Right lobe of liver (tissue), 6 donors: ENCODE results near the gene CD69. TPM values are rescaled to one million over a fixed set of nuclear protein-coding genes. Genes with fewer than 3 reads are reported as not detected.

Experiments used
- ATAC-seq, 4 donors: fragments of 200-7000 bp; cut with Tn5 transposase; one replicate each; pipeline ENCODE4 v1.9.1; 2020; ENCODE audit warnings: mild to moderate bottlenecking in 4 of 4, moderate library complexity in 4 of 4
- DNase-seq, 3 donors: peaks; one replicate each; pipeline ENCODE4 v3.0.0-alpha.2; 2020
- H3K27ac ChIP-seq, 3 donors: fragments of 200-600 bp; one replicate each; pipeline ENCODE4 v1.8.0; 2022
- H3K27me3 ChIP-seq, 2 donors: fragments of 200-600 bp; one replicate each; pipeline ENCODE4 v1.8.0; 2022
- H3K36me3 ChIP-seq, 4 donors: fragments of 200-600 bp; sonication (generic) in 1 of 4; one replicate each; pipeline versions ENCODE4 v1.5.1 to v1.8.0; 2017 to 2022; ENCODE audit warnings: control low read depth in 1 of 4
- H3K4me1 ChIP-seq, 4 donors: fragments of 200-600 bp; sonication (generic) in 1 of 4; one replicate each; pipeline versions ENCODE4 v1.5.1 to v1.8.0; 2017 to 2022; ENCODE audit warnings: control low read depth in 1 of 4
- H3K4me3 ChIP-seq, 3 donors: fragments of 200-600 bp; one replicate each; pipeline ENCODE4 v1.8.0; 2022
- H3K9me3 ChIP-seq, 4 donors: fragments of 200-600 bp; sonication (generic) in 1 of 4; one replicate each; pipeline versions ENCODE4 v1.5.1 to v1.8.0; 2017 to 2022; ENCODE audit warnings: control low read depth in 1 of 4
- CTCF ChIP-seq, 4 donors: fragments of 200-600 bp in 3 of 4; fragments of 450-650 bp in 1 of 4; IDR thresholded peaks; one replicate each; pipeline versions ENCODE4 v1.5.1 to v1.8.0; 2016 to 2022; ENCODE audit warnings: antibody characterized with exemption in 4 of 4, mild to moderate bottlenecking in 2 of 4
- POLR2A ChIP-seq: fragments of 450-650 bp; IDR thresholded peaks from one replicate; pipeline ENCODE4 v1.6.1; 2017; ENCODE audit warnings: antibody characterized with exemption, mild to moderate bottlenecking
- WGBS: methylation state at CpG from one replicate; pipeline ENCODE4 v1.1.6; 2018; ENCODE audit warnings: low coverage, low lambda C conversion rate; ENCODE audit not compliant: insufficient coverage; ENCODE audit errors: missing lambda C conversion rate; 5-methylcytosine and 5-hydroxymethylcytosine counted together
- intact Hi-C, 2 donors: fragments of 100-400 bp; cut with DNase I; formaldehyde crosslinking; loops; one replicate each; pipeline versions ENCODE4 v1.11.2 to v1.14.1; 2022
- total RNA-seq, 6 experiments: library from RNA; depleted of rRNA in 2 of 6; stranded (reverse); fragments of >200 nt in 2 of 6; fragmentation: NEBNext Ultra II Directional in 3 of 6; extraction: Animal tissue kit (Norgen Biotek cat#: 25700) in 3 of 6; gene quantifications; one replicate each; pipeline versions ENCODE4 v1.1.0 to v1.2.4, GENCODE V29; 2016 to 2023
- donor health status: DM: no; HTN: yes; CAD: no.
- donor health status: DM: no; HTN: no; CAD: no.
- donor health status: DM: no; HTN: no; CAD: no.
- donor health status: DM: no; HTN: yes; CAD: no.
- donor health status: DM: no; HTN: yes; CAD: no.

Gene CD69
- total RNA-seq, 6 experiments from 2014 or later = 0.26 to 2.3 (median 1.0) TPM

GRCh38 chr12:9731393-9731792 lies 29.3 kb downstream of the CD69 start:
- 63% methylated on average over 6 of the region's 6 CpGs for WGBS
- TF ChIP-seq CTCF (IDR thresholded peaks at IDR 0.05) (no peak), POLR2A (no peak)
- no peaks in the 10 kb centered on the region for H3K27me3 ChIP-seq
- intact Hi-C loops = no loop called here
- no peak for DNase-seq
- ATAC-seq = no peak
- no peaks in the 10 kb centered on the region for H3K4me1 ChIP-seq
- H3K4me3 ChIP-seq = no peak overlapping the region
- no peaks in the 10 kb centered on the region for H3K9me3 ChIP-seq
- H3K27ac ChIP-seq = no peak overlapping the region
- H3K36me3 ChIP-seq = no peaks in the 10 kb centered on the region

DNA sequence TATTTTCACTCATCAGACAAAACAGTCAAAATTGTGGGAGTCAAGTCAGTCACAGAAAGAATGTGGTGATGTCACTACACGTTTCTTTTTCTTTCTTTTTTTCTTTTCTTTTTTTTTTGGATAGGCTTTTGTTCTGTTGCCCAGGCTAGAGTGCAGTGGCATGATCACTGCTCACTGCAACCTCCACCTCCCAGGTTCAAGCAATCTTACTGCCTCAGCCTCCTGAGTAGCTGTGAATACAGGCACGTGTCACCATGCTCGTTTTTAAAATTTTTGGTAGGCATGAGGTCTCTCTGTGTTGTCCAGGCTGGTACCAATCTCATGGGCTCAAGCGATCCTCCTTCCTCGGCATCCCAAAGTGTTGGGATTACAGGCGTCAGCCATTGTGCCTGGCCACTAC lies 30.1 kb downstream of the CD69 start:
- no peak for TF ChIP-seq POLR2A
- no peak for TF ChIP-seq CTCF (IDR thresholded peaks at IDR 0.05)
- Histone ChIP-seq H3K4me3 (no peak overlapping the region), H3K36me3 (no peaks in the 10 kb centered on the region), H3K27ac (peak overlapping the region in 1 of 3 donors; percentile 4), H3K9me3 (no peaks in the 10 kb centered on the region), H3K4me1 (no peaks in the 10 kb centered on the region), H3K27me3 (no peaks in the 10 kb centered on the region)
- WGBS = 57% methylated on average over 6 of the region's 6 CpGs
- DNase-seq (no peak), ATAC-seq (no peak)
- intact Hi-C loops = no loop called here

GRCh38 chr12:9730011-9730410 lies 30.7 kb downstream of the CD69 start:
- Histone ChIP-seq H3K4me3 (no peak overlapping the region), H3K4me1 (no peaks in the 10 kb centered on the region), H3K27me3 (no peaks in the 10 kb centered on the region), H3K27ac (no peak overlapping the region), H3K36me3 (no peaks in the 10 kb centered on the region), H3K9me3 (no peaks in the 10 kb centered on the region)
- ATAC-seq (no peak), DNase-seq (no peak)
- TF ChIP-seq CTCF (IDR thresholded peaks at IDR 0.05) (no peak), POLR2A (no peak)
- intact Hi-C loops = no loop called here
- WGBS = 53% methylated on average over 3 of the region's 3 CpGs

DNA sequence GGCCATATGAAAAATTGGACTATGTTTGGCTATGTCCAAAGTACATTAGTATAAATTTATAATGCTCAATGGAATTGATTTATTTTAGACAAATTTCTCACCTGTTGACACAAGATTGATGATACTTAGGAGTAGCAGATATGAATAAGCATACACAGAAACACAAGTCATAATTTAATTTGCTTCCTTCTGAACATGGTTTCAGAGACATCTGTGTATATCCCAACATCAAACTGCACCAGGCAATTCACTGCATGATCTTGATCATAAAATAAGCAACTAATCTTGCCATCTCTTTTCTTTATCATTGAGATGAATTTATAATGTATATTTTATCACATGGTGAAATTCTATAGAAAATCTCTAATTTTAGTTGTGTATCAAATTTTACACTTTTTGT lies 31.6 kb downstream of the CD69 start:
- no peak overlapping the region for H3K4me3 ChIP-seq
- no peaks in the 10 kb centered on the region for H3K9me3 ChIP-seq
- H3K4me1 ChIP-seq = no peaks in the 10 kb centered on the region
- no peak overlapping the region for H3K27ac ChIP-seq
- H3K36me3 ChIP-seq = no peaks in the 10 kb centered on the region
- no peak for DNase-seq
- H3K27me3 ChIP-seq = no peaks in the 10 kb centered on the region
- intact Hi-C loops = no loop called here
- no peak for TF ChIP-seq POLR2A
- no peak for ATAC-seq

DNA sequence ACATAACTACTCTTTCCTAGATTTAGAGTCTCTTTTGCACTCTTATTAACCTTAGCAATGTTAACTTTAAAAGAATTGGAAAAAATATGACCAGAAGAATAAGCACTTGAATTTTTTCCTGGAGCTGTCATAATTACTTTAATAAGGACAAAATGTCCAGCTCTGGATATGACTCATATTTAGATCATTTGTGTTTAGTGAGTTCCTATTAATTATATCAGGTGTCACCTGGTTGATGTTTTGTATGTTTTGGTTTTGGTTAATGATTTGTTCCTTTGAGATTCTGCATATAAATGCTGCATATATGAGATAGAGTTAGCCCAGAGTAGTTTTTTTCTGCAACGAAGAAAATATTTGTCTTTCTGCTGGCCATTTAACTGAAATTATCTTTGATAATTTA lies 32.9 kb downstream of the CD69 start:
- TF ChIP-seq CTCF (IDR thresholded peaks at IDR 0.05) = no peak
- TF ChIP-seq POLR2A = no peak
- whole genome bisulfite sequencing = 50% methylated on average over 1 of the region's 1 CpG
- no peaks in the 10 kb centered on the region for H3K36me3 ChIP-seq
- no peaks in the 10 kb centered on the region for H3K27me3 ChIP-seq
- no peaks in the 10 kb centered on the region for H3K9me3 ChIP-seq
- no peaks in the 10 kb centered on the region for H3K4me1 ChIP-seq
- DNase-seq (no peak), ATAC-seq (no peak)
- intact Hi-C loops = no loop called here
- H3K4me3 ChIP-seq = no peak overlapping the region
- no peak overlapping the region for H3K27ac ChIP-seq
